DND-41 (cell line): ENCODE results near the gene CTBP2.

Experiments
- ATAC-seq: fragments of 200-7000 bp; cut with Tn5 transposase; 3 replicates; pipeline ENCODE4 v1.9.1; 2021; ENCODE audit warnings: low read depth; ENCODE audit not compliant: insufficient read depth
- DNase-seq: peaks from one replicate; pipeline ENCODE4 v3.0.0-alpha.2; 2020
- H2AFZ ChIP-seq: 2 replicates; pipeline ENCODE4 v1.6.0; 2012; ENCODE audit warnings: low read depth, low read length
- H3K27ac ChIP-seq: 2 replicates; pipeline ENCODE4 v1.5.1; 2012; ENCODE audit warnings: low read length, inconsistent platforms
- H3K27me3 ChIP-seq: fragments of 200-600 bp; sonication (generic); 2 replicates; pipeline ENCODE4 v1.6.0; 2012; ENCODE audit warnings: low read length, mild to moderate bottlenecking, inconsistent platforms; ENCODE audit not compliant: insufficient read depth, poor library complexity
- H3K36me3 ChIP-seq: 2 replicates; pipeline ENCODE4 v1.5.1; 2012; ENCODE audit warnings: low read length, inconsistent platforms; ENCODE audit not compliant: insufficient read depth
- H3K4me1 ChIP-seq: 2 replicates; pipeline ENCODE4 v1.5.1; 2012; ENCODE audit warnings: mild to moderate bottlenecking, low read length; ENCODE audit not compliant: insufficient read depth
- H3K4me2 ChIP-seq: 2 replicates; pipeline ENCODE4 v1.6.0; 2012; ENCODE audit warnings: mild to moderate bottlenecking, moderate library complexity, low read length, inconsistent platforms; ENCODE audit not compliant: insufficient read depth
- H3K4me3 ChIP-seq, 2 experiments: fragments of 200-600 bp in 1 of 2; shearing (Covaris generic) in 1 of 2; 2 replicates each; pipeline ENCODE4 v1.5.1; 2012 to 2016; ENCODE audit warnings: inconsistent platforms in 2 of 2, low read length in 2 of 2, mild to moderate bottlenecking in 2 of 2, low read depth in 1 of 2, moderate library complexity in 1 of 2
- H3K79me2 ChIP-seq: 2 replicates; pipeline ENCODE4 v1.6.0; 2012; ENCODE audit warnings: low read length, inconsistent platforms; ENCODE audit not compliant: insufficient read depth
- H3K9ac ChIP-seq: 2 replicates; pipeline ENCODE4 v1.6.0; 2012; ENCODE audit warnings: low read depth, mild to moderate bottlenecking, inconsistent platforms, low read length, moderate library complexity
- H3K9me3 ChIP-seq: 2 replicates; pipeline ENCODE4 v1.5.1; 2012; ENCODE audit warnings: low read length, moderate library complexity, mild to moderate bottlenecking, inconsistent platforms; ENCODE audit not compliant: insufficient read depth, severe bottlenecking
- H4K20me1 ChIP-seq: 2 replicates; pipeline ENCODE4 v1.6.0; 2012; ENCODE audit warnings: low read length; ENCODE audit not compliant: insufficient read depth
- CTCF ChIP-seq: IDR thresholded peaks from 2 replicates; pipeline ENCODE4 v1.5.1; 2012; ENCODE audit warnings: borderline replicate concordance, low read length, moderate library complexity, mild to moderate bottlenecking; ENCODE audit not compliant: poor library complexity, severe bottlenecking; ENCODE audit errors: extremely low read depth
- EZH2 ChIP-seq: IDR thresholded peaks from 3 replicates; pipeline ENCODE4 v1.6.1; 2012; ENCODE audit warnings: borderline replicate concordance, low read depth, mild to moderate bottlenecking, moderate library complexity, low read length, inconsistent platforms; ENCODE audit not compliant: severe bottlenecking

The CTBP2 gene

GRCh38 chr10:125145636-125146035, 14.7 kb downstream of the CTBP2 start:
- no peak for DNase-seq
- H3K4me1 ChIP-seq: no peaks in the 10 kb centered on the region
- no peak overlapping the region for H3K27ac ChIP-seq
- no peak for TF ChIP-seq CTCF
- no peak for TF ChIP-seq EZH2
- no peak overlapping the region for H2AFZ ChIP-seq
- H4K20me1 ChIP-seq: peaks cover 83% of the 10 kb centered on the region
- H3K36me3 ChIP-seq: no peaks in the 10 kb centered on the region
- no peak overlapping the region for H3K9ac ChIP-seq
- H3K4me3 ChIP-seq: no peak overlapping the region
- H3K27me3 ChIP-seq: no peaks in the 10 kb centered on the region
- peaks cover 96% of the 10 kb centered on the region for H3K79me2 ChIP-seq
- ATAC-seq: no peak
- no peak overlapping the region for H3K4me2 ChIP-seq
- no peaks in the 10 kb centered on the region for H3K9me3 ChIP-seq

GRCh38 chr10:125144693-125145623, 15.4 kb downstream of the CTBP2 start:
- no peak overlapping the region for H3K4me2 ChIP-seq
- H3K9me3 ChIP-seq: no peaks in the 10 kb centered on the region
- ATAC-seq (peak; percentile 55; the same call in 1 of the 3 replicates), DNase-seq (peak; percentile 20)
- no peak for TF ChIP-seq EZH2
- TF ChIP-seq CTCF: peak; percentile 44
- peaks cover 95% of the 10 kb centered on the region for H3K79me2 ChIP-seq
- H3K27me3 ChIP-seq: no peaks in the 10 kb centered on the region
- H3K9ac ChIP-seq: no peak overlapping the region
- H3K4me3 ChIP-seq: no peak overlapping the region
- H3K4me1 ChIP-seq: no peaks in the 10 kb centered on the region
- peaks cover 79% of the 10 kb centered on the region for H4K20me1 ChIP-seq
- no peak overlapping the region for H3K27ac ChIP-seq
- H2AFZ ChIP-seq: no peak overlapping the region
- H3K36me3 ChIP-seq: 0 out of 2 replicates have a peak, but pooled peaks cover 1% of the 10 kb centered on the region

- Histone ChIP-seq H4K20me1 (peaks cover 78% of the 10 kb centered on the region), H3K9ac (no peak overlapping the region), H3K4me3 (no peak overlapping the region), H3K9me3 (no peaks in the 10 kb centered on the region), H3K4me2 (no peak overlapping the region), H2AFZ (no peak overlapping the region), H3K79me2 (peaks cover 94% of the 10 kb centered on the region), H3K27ac (no peak overlapping the region), H3K36me3 (peaks cover 6% of the 10 kb centered on the region; the same call in 1 of the 2 replicates), H3K4me1 (no peaks in the 10 kb centered on the region), H3K27me3 (no peaks in the 10 kb centered on the region)
- TF ChIP-seq EZH2: no peak
- no peak for TF ChIP-seq CTCF
- no peak for DNase-seq
- ATAC-seq: no peak
Measured at GRCh38 chr10:125144206-125144605, 16.2 kb downstream of the CTBP2 start.
